Fibroblast of pulmonary artery (primary cell): ENCODE measurements around the gene PCDHA9.
"Not testable (repeated sequence)": the region's sequence is repeated elsewhere in the genome, so short reads cannot be mapped to it uniquely, and the experiment has no call there.

Experiments
- DNase-seq: peaks from one replicate; pipeline ENCODE4 v3.0.0-alpha.2; 2010; ENCODE audit warnings: low read depth
- H3K4me3 ChIP-seq: replicated peaks from 2 replicates; pipeline ENCODE4 v1.5.1; 2011; ENCODE audit warnings: low read depth, mild to moderate bottlenecking, control low read depth, low read length, moderate library complexity
- TF ChIP-seq, protein P1 (sequence below): IDR thresholded peaks from 2 replicates; pipeline ENCODE4 v1.5.1; 2011; ENCODE audit warnings: mild to moderate bottlenecking, control low read depth, low read length, inconsistent platforms; ENCODE audit errors: missing control alignments

Gene PCDHA9

GRCh38 chr5:140870221-140871201, 22.3 kb downstream of the PCDHA9 start:
- TF ChIP-seq, protein P1, sequence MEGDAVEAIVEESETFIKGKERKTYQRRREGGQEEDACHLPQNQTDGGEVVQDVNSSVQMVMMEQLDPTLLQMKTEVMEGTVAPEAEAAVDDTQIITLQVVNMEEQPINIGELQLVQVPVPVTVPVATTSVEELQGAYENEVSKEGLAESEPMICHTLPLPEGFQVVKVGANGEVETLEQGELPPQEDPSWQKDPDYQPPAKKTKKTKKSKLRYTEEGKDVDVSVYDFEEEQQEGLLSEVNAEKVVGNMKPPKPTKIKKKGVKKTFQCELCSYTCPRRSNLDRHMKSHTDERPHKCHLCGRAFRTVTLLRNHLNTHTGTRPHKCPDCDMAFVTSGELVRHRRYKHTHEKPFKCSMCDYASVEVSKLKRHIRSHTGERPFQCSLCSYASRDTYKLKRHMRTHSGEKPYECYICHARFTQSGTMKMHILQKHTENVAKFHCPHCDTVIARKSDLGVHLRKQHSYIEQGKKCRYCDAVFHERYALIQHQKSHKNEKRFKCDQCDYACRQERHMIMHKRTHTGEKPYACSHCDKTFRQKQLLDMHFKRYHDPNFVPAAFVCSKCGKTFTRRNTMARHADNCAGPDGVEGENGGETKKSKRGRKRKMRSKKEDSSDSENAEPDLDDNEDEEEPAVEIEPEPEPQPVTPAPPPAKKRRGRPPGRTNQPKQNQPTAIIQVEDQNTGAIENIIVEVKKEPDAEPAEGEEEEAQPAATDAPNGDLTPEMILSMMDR, result no peak
- DNase-seq, result no peak
- no peak overlapping the region for H3K4me3 ChIP-seq

DNA sequence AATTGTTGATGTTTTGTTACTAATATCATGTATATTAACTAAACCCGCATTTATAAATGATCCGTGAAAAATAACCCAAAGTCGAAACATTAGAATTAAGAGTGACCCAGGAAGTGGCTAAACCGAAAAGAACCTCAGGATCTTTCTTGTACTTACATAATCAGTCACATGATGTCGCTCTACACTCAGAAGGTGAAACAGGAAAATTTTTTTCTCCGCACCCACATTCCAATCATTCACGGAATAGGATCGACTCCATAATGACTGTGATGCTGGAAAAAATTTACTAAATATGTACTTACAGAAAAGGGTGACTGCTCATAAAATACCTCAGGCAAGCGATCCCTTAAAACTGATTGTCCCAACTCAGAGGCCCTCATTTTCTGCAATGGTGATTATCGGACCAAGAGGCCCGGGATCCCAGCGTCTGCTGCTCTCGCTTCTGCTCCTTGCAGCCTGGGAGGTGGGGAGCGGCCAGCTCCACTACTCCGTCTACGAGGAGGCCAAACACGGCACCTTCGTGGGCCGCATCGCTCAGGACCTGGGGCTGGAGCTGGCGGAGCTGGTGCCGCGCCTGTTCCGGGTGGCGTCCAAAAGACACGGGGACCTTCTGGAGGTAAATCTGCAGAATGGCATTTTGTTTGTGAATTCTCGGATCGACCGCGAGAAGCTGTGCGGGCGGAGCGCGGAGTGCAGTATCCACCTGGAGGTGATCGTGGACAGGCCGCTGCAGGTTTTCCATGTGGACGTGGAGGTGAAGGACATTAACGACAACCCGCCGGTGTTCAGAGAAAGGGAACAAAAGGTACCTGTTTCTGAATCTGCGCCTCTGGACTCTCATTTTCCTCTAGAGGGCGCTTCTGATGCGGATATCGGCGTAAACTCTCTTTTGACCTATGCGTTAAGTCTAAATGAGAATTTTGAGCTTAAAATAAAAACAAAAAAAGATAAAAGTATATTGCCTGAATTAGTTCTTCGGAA, 27.2 kb downstream of the PCDHA9 start, which contains the start of gene PCDHA12:
Gene PCDHA12, plus strand, starts transcription at position 224 of the 981 bp plus-strand sequence. Its CDS starts 165 bp downstream, at position 389.
- no peak for DNase-seq
- no peak within 1 kb of the TSS for H3K4me3 ChIP-seq
- TF ChIP-seq, protein P1, result no peak

GRCh38 chr5:140876541-140877261, 28.5 kb downstream of the PCDHA9 start:
- H3K4me3 ChIP-seq, DNase-seq: not testable (repeated sequence)

GRCh38 chr5:140877262-140877581, 29.0 kb downstream of the PCDHA9 start:
- TF ChIP-seq, protein P1, result no peak
- no peak for DNase-seq
- no peak overlapping the region for H3K4me3 ChIP-seq

- TF ChIP-seq, protein P1, result no peak
- no peak within 1 kb of the TSS for H3K4me3 ChIP-seq
These were observed 33.9 kb downstream of the PCDHA9 start, which contains the start of gene PCDHA13 for GRCh38 chr5:140881889-140882590. PCDHA13 (plus strand) TSS chr5:140882124; CDS start chr5:140882269, 145 bp downstream.

DNA sequence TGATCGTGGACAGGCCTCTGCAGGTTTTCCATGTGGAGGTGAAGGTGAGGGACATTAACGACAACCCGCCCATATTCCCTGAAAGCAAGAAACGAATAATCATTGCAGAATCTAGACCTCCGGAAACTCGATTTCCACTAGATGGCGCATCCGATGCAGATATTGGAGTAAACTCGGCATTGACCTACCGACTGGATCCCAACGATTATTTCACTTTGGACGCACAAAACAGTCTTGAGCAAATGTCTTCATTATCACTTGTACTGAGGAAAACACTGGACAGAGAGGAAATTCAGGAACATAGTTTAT, 34.4 kb downstream of the PCDHA9 start:
- H3K4me3 ChIP-seq, result no peak overlapping the region
- TF ChIP-seq, protein P1, result no peak
- no peak for DNase-seq

More at GRCh38 chr5:140881889-140882590, 33.9 kb downstream of the PCDHA9 start, which contains the start of gene PCDHA13:
- peak; percentile 7 for DNase-seq
